Loucy (cell line): ENCODE results near the gene GAGE12F.
"Not testable (repeated sequence)": the region's sequence is repeated elsewhere in the genome, so short reads cannot be mapped to it uniquely, and the experiment has no call there.

Source experiments
- CTCF ChIP-seq: fragments of 200-600 bp; sonication (generic); conservative IDR thresholded peaks from 2 replicates; pipeline ENCODE4 v1.5.1; 2014; ENCODE audit warnings: mild to moderate bottlenecking, antibody characterized with exemption, low read length
- EZH2phosphoT487 ChIP-seq: fragments of 200-600 bp; IDR thresholded peaks from 2 replicates; pipeline ENCODE4 v1.6.1; 2018; ENCODE audit warnings: antibody characterized with exemption, mild to moderate bottlenecking, moderate library complexity, borderline replicate concordance

GRCh38 chrX:49569152-49569551 lies 8.5 kb downstream of the GAGE12F start:
- TF ChIP-seq CTCF, EZH2phosphoT487: not testable (repeated sequence)
